GM18951 (cell line): Measurements from ENCODE around the gene COLEC12.
"Not testable (repeated sequence)": the region's sequence is repeated elsewhere in the genome, so short reads cannot be mapped to it uniquely, and the experiment has no call there.

Experiments
- POLR2A ChIP-seq: IDR thresholded peaks from 4 replicates; pipeline ENCODE4 v1.6.1; 2011; ENCODE audit warnings: mild to moderate bottlenecking; ENCODE audit not compliant: insufficient read length, insufficient read depth; ENCODE audit errors: extremely low read depth
- in situ Hi-C: fragments of 300-500 bp; cut with MboI; formaldehyde crosslinking; loops from one replicate; pipeline ENCODE4 v1.12.0; 2022; ENCODE audit warnings: low sequenced_read_pairs, mixed read lengths, inconsistent platforms; ENCODE audit not compliant: unreplicated experiment

COLEC12 gene

DNA sequence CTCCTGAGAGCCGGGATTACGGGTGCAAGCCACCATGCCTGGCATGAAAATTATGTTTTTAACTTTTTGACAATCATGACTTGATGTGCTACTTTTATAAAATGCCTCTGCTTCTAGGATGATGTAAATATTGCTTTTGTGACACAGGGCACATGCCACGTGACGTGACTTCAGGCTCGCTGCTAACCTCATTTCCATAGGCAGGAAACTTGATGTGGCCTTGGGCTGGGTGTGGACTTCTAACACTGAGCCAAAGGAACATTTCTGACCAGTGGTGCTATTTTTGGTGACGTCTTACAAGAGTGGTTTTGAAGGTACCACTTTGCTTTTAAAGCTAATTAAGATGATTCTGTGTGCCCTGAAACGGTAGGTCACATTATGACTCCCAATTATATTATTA is 198.4 kb downstream of the COLEC12 start:
- in situ Hi-C loops = loop anchor here (10.0 kb wide), 1 partner anchor 333 kb away; no protein-coding TSS in a partner anchor
- TF ChIP-seq POLR2A = no peak

DNA sequence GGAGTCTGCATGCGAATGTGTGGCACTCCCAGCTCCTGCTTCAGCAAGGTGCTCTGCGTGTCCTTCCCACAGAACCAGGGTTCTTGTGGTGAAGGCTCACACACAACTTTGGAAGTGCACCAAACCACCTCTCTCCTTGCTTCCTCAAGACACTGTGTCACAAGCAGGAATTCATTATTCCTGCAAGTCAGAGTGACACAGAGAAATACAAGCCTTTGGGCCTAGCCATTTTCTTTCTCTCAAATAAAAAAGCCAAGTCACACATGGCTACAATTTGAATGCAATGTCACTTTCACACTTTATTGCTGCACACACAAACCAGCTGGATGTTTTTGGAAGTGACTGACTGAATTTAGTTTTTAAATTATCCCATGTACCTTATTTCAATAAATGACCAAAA is 202.6 kb downstream of the COLEC12 start:
- in situ Hi-C loops = no loop called here
- TF ChIP-seq POLR2A = no peak

DNA sequence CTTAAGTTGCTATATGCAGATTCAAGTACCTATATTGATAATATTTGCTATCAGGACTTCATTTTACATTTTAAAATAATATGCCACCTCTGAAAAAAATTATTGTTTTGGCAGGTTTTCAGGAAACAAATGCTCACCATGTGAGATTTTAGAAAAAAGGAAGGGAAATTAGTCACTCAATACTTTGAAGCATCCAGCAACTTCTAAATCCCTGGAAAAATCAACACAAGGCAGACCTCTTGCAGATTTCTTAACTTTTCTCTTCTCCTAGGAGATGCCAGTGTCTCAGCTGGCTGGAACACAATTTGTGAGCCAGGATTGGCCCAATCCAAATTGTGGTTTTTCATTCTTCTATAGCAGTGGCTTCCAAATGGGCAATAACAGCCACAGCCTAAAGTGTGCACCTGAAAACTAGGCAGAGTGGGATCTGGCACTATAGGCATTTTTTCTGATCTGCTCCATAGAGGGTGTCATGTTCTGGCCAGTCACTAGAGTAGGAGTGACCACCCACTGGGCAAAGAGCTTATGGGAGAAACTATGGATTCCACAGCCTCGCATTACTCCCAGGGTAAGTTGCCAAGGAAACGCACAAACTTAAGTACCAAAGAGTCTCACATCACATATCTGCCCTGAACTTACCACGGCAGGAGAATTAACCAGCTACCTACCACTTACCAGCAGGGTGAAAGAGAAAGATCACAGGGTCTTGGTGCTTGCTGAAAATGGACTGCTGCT is 204.6 kb downstream of the COLEC12 start:
- in situ Hi-C loops = no loop called here
- TF ChIP-seq POLR2A = no peak

DNA sequence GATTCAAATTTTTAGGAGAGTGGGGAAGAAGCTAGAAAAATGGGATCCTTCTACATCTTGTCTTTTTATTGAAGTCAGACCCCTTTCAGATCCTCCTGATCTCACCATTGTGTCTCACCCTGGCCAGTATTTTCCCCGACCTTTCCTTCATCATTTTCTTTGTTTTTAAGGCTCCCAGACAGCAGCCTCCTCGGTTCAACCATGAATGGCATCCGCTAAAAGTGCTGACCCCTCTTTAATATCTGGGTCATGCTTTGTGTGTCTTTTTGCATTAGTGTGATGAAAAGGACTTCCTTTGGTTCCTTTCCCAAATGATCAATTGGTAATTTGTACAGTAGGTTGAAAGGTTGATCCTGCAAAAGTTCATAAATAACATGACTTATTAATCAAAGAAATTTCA is 205.9 kb downstream of the COLEC12 start:
- no peak for TF ChIP-seq POLR2A
- in situ Hi-C loops = no loop called here

DNA sequence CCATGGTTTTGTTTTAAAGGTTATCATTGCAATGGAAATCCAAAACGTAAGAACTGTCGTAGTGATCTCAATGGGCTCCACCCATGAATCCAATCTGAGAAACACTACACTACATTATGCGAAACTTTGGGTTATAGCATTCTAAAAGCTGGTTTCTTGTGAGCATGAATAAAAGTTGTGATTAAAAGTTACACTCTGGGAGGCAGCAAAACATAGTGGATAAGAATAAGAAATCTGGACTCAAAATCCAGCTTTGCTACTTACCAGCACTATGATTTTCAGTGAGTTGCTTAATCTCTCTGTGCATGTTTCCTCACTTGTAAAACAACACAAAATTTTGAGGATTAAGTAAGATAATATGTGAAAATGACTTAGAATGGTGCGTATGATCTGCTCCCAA is 207.0 kb downstream of the COLEC12 start:
- TF ChIP-seq POLR2A = no peak
- in situ Hi-C loops = no loop called here

DNA sequence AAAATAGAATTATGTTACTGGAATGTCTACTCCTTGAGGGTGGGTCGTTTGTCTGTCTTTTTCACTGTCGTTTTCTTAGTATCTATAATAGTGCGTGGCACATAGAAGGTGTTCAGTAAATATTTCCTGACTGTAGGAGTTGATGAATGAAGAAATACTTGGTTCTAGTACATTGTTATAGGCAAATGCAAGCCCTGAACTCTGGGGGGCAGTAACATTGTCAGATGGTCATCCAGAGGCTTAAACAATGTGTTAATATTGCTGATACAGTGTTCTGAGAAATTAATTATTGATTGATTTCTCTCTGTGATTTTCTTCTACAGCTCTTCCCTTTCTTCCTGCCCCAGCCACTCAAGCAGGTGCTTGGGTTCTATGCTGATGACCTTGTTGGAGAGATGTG is 208.2 kb downstream of the COLEC12 start:
- TF ChIP-seq POLR2A = no peak
- in situ Hi-C loops = no loop called here

DNA sequence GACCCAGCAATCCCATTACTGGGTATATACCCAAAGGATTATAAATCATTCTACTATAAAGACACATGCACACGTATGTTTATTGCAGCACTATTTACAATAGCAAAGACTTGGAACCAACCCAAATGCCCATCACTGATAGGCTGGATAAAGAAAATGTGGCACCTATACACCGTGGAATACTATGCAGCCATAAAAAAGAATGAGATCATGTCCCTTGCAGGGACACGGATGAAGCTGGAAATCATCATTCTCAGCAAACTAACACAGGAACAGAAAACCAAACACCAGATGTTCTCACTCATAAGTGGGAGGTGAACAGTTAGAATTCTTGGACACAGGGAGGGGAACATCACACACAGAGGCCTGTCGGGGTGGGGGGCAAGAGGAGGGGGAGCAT is 210.5 kb downstream of the COLEC12 start:
- in situ Hi-C loops = not testable (repeated sequence)

DNA sequence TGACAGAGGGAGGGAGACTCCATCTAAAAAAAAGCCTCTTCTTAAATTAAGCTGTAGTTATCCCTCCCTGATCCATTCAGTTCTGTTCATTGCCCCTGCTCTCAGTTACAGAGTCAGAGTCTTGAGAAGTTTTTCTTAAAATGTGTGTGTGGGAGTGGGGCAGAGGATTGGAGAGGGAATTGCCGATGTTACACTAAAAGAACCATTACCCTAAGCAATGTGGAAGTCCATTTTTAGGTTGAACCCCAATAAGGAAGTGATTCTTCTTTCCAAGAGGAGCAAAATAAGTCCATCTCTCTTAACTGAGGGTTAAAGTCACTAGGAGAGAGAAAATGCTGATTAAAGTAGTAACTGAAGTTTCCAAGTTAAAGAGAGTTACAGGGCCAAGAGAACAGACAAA is 211.5 kb downstream of the COLEC12 start:
- TF ChIP-seq POLR2A = no peak
- in situ Hi-C loops = no loop called here

DNA sequence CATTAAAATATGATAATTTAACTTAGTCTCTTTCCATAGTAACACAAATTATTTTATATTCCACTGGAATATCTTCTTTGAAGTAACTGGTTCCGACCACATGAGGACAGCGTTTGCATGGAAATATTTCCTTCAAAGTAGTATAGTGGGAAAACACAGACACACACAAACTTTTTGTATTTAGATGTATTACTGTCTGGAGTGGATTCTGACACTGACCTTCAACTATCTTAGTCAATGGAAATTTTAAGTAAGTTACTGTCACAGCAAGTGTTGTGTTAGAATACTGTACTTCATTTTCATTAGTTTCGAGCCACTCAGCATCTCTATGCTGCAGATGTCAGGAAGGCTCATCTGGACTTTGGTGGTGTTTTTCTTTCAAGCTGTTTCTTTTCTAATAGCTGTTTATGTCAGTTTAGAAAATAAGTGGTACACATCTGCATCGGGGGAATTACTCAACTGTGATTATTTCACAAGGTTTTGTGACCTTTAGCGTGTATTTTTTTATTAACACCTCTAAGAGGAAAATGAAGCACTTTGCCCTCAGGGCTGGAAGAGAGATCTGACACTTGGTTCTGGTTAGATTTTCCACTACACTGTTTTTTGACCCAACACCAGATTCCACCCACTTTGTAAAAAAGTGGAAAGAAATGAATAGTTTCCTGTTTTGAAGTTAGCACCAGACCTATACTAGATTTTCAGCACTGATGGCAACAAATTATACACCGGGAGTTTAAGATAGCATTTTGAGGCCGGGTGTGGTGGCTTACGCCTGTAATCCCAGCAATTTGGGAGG is 213.8 kb downstream of the COLEC12 start:
- no peak for TF ChIP-seq POLR2A
- in situ Hi-C loops = no loop called here

DNA sequence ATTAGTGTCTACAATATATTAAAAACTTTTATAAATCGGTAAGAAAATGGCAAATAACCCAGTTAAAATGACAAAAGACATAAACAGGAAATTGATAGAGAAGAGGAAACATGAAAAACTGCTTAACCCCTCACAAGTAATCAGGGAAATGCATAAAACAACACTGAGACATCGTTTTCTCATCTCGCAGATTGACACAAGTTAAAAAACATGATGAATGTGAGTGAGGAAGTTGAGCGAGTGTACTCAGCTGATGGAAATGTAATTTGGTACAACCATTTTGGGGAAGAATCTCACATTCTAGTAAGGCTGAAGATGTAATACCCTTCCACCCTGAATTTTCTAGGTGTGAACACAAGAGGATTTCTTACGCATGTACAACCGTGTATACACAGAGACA is 214.7 kb downstream of the COLEC12 start:
- TF ChIP-seq POLR2A = no peak
- in situ Hi-C loops = no loop called here

DNA sequence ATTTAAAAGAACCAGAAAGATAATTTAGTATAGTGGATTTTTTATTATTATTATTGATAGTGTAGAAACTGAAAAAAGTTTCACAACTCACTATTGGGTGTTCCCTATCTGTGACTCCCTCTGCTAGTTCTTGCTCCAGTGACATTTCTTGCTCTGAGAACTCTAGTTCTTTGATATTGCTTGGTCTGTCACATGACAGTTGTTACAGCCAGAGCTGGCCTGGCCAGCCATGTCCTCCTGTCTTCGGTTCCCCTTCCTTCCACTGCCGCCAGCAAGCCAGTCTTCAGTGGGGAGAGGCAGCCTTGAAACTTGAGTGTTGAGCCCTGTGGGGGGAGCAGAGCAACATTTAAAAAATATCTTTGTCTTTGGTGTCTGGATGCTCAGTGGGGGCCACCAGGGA is 225.0 kb downstream of the COLEC12 start:
- in situ Hi-C loops = no loop called here
- TF ChIP-seq POLR2A = no peak

DNA sequence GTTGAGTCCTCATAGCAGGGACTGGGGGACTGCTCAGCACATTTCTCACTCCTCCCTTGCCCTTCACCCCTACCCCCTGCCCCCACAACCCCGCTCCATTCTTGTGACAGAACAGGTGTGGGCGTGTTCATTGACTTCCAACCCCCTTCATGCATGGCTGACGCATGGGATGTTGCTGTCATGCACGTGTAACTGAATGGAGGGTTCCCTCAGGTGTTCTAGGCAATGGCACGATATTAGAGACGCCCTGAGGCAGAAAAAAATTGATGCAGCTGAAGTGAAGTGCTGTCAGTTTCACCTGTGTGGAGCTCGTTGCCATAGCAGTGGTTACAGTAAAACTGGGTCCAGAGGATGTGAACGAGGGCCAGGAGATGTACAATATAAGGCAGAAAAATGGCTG is 226.2 kb downstream of the COLEC12 start:
- TF ChIP-seq POLR2A = no peak
- in situ Hi-C loops = no loop called here

DNA sequence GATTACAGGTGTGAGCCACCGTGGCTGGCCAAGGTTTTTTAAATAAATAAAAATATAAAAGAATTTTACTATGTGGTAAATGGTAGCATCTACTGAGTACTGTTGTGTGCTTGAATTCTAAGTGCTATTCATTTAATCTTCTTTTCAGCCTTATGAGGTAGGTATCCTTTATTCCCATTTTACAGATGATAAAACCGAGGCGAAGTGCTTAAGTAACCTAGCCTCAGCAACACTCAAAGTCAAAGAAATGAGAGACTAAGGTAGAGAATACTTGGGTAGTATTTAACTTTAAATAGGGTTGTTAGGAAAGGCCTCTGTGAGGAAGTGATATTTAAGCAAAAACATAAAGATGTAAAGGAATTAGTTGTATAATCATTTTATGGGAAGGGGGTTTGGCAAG is 227.0 kb downstream of the COLEC12 start:
- in situ Hi-C loops = no loop called here
- TF ChIP-seq POLR2A = no peak

DNA sequence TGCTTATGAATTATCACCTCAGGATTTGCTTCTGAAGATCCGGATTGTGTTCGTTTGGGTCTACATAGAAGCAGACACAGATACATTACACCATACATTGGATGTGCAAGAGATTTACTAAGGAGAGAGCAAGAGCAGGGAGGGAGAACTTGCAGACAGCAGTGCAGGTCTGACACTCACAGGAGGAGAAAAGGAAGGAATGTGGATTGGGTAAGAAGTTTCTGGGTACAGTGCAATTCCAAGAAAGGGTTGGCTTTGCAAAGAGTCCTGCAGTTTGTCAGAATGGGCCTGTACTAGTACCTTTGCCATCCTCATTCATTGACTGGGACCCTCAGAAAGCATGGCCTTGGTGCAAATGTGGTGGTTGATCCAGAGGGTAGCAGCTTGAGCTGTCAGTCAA is 227.9 kb downstream of the COLEC12 start:
- TF ChIP-seq POLR2A = no peak
- in situ Hi-C loops = no loop called here
